GM21529 (cell line): ENCODE measurements around the gene CYB561.
A peak's percentile ranks its signal among the peaks of the same experiment; 100 is the strongest.

Experiments
- ATAC-seq: cut with Tn5 transposase; IDR thresholded peaks from one replicate; pipeline ENCODE4 v1.9.1; 2021; ENCODE audit not compliant: unreplicated experiment

The CYB561 gene

GRCh38 chr17:63435681-63436522 lies 10.2 kb downstream of the CYB561 start:
- ATAC-seq: no peak

GRCh38 chr17:63434951-63435571 lies 11.0 kb downstream of the CYB561 start:
- no peak for ATAC-seq

- ATAC-seq: no peak
Observed at GRCh38 chr17:63433746-63434591, 12.1 kb downstream of the CYB561 start.

GRCh38 chr17:63431939-63432804 lies 13.9 kb downstream of the CYB561 start:
- ATAC-seq: no peak

- ATAC-seq: no peak
Observed at GRCh38 chr17:63431618-63431938, 14.5 kb downstream of the CYB561 start.

GRCh38 chr17:63430223-63430622 lies 15.9 kb downstream of the CYB561 start:
- no peak for ATAC-seq

GRCh38 chr17:63429766-63430165 lies 16.3 kb downstream of the CYB561 start:
- ATAC-seq: no peak

GRCh38 chr17:63426917-63427308 lies 19.2 kb downstream of the CYB561 start:
- no peak for ATAC-seq

- ATAC-seq: no peak
Observed at GRCh38 chr17:63426041-63426916, 19.8 kb downstream of the CYB561 start.

- peak; percentile 61 for ATAC-seq
Observed at GRCh38 chr17:63425483-63425882, 20.6 kb downstream of the CYB561 start.

- ATAC-seq: no peak
Observed at GRCh38 chr17:63423963-63424362, 22.1 kb downstream of the CYB561 start.

GRCh38 chr17:63423251-63423950 lies 22.7 kb downstream of the CYB561 start:
- no peak for ATAC-seq

GRCh38 chr17:63421681-63422645 lies 24.1 kb downstream of the CYB561 start:
- ATAC-seq: no peak

GRCh38 chr17:63420868-63421680 lies 25.0 kb downstream of the CYB561 start:
- ATAC-seq: no peak

- ATAC-seq: no peak
Observed at GRCh38 chr17:63419949-63420867, 25.9 kb downstream of the CYB561 start.

- ATAC-seq: no peak
Observed at GRCh38 chr17:63419398-63419797, 26.7 kb downstream of the CYB561 start.
